ENCODE results near the gene FGF14. TPM values are rescaled to one million over a fixed set of nuclear protein-coding genes. Genes with fewer than 3 reads are reported as not detected.

FGF14 gene
- total RNA-seq, 4 donors from 2014 or later = 0.12 to 3.5 (median 1.3) TPM

DNA sequence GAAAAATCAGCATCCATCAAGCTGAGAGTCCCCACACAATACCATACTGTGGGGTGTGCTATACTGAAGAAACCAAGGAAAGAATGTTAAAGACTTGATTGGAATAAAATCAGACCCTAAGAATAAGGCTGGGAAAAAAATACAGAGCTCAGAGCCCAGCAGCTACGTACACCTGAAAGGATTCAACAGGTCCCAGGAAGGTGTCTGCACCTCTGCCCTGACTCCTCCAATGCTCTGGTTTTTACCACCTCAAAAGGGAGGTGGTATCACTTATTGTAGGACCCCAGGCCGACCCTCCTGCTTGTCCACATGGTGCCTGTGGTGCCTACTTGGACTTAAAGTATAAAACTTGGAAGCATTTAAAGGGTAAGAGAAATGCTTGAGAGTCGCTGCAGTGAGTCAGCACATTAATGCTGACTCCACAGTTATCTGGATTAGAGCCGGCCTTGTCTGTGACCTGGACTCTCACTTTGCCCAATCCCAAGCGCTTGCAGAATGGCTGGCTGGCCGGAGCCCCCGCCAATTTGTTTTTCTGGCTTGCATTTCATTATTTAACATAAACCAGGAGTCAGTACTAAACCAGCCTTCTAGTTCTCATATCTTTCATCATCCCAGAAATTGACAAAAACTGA, 110.1 kb downstream of the FGF14 start:
- TF ChIP-seq, protein P1, sequence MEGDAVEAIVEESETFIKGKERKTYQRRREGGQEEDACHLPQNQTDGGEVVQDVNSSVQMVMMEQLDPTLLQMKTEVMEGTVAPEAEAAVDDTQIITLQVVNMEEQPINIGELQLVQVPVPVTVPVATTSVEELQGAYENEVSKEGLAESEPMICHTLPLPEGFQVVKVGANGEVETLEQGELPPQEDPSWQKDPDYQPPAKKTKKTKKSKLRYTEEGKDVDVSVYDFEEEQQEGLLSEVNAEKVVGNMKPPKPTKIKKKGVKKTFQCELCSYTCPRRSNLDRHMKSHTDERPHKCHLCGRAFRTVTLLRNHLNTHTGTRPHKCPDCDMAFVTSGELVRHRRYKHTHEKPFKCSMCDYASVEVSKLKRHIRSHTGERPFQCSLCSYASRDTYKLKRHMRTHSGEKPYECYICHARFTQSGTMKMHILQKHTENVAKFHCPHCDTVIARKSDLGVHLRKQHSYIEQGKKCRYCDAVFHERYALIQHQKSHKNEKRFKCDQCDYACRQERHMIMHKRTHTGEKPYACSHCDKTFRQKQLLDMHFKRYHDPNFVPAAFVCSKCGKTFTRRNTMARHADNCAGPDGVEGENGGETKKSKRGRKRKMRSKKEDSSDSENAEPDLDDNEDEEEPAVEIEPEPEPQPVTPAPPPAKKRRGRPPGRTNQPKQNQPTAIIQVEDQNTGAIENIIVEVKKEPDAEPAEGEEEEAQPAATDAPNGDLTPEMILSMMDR (IDR thresholded peaks at IDR 0.05) = no peak
- peak; percentile 63 for ATAC-seq (ENCODE audit: low FRiP score)
- DNase-seq (ENCODE audit: low spot score) = no peak

DNA sequence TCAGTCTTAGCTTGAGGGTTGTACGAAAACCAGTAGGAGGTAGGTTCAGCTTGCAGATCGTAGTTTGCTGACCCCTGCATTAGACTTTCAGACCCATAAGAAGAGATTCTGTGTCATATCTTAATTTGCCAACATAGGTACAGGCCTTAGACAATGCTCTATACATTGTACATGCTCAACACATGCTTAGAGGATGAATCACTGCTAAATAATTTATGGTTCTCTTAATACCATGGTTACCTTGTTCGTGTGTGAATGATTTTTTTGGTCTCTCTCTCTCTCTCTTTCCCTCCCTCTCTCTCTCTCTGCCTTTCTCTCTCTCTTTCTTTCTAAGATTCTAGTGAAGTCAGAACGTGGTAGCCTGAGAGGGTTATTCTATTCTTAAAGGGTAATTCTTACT, 112.2 kb downstream of the FGF14 start:
- TF ChIP-seq, protein P1 (IDR thresholded peaks at IDR 0.05) = no peak
- no peak for ATAC-seq (ENCODE audit: low FRiP score)
- no peak for DNase-seq (ENCODE audit: low spot score)

DNA sequence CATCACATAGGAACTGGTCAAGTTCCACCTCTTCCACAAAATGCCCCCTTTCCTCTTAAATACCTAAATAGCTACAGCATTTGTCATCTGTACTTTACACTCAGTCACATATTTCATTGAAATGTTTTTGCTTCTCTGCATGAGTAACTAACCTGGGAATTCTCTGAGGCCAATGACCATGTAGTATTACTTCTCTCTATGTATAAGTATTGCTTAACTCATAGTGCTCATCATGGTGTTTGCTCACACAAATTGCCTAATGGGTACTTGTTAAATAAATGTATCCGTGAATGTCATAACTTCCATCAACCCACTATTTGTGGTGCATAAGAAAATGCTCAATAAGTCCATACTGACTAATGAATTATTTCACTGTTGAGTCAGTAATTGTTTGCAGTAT, 115.5 kb downstream of the FGF14 start:
- TF ChIP-seq, protein P1 (IDR thresholded peaks at IDR 0.05) = no peak
- no peak for DNase-seq (ENCODE audit: low spot score)
- ATAC-seq (ENCODE audit: low FRiP score) = peak; percentile 76

DNA sequence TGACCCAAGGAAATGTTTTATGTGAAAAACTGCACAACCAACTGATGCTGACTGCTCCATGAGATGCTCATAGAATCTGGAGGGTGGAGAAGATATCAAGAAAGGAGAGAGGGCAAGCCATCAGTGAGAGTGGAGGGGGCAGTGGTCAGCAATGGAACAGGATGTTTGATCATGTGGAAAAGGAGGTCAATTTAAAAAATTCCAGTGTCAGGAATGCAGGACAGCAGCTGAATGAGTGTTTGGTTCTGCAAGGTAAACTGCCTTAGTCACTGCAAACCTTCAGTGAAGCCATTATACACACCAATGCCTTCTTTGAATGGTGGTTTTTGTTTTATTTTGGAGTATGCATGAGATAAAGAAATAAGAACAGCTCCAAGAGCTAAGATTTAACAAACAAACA, 121.5 kb downstream of the FGF14 start:
- DNase-seq (ENCODE audit: low spot score) (no peak), ATAC-seq (ENCODE audit: low FRiP score) (no peak)
- TF ChIP-seq, protein P1 (IDR thresholded peaks at IDR 0.05) = no peak

DNA sequence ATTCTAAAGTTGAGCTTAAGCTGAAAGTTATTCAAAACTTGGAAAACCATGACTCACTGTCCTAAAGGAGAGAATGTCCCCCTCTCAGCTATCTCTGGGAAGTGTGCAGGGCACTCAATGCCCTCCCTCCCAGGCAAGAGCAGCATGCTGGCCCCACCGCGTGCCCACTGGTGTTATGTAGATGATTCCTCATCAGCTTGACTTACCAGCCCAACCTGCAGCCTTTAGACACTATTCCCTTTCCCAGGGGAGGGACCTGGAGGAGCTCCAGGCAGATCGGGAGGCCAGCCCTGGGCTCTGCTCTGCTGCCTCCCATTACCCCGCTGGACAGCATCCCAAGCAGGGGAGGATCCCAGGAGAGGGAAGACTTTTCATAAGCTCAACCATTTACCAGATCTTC, 124.6 kb downstream of the FGF14 start:
- TF ChIP-seq, protein P1 (IDR thresholded peaks at IDR 0.05) = no peak
- peak; percentile 70 for ATAC-seq (ENCODE audit: low FRiP score)
- DNase-seq (ENCODE audit: low spot score) = no peak

DNA sequence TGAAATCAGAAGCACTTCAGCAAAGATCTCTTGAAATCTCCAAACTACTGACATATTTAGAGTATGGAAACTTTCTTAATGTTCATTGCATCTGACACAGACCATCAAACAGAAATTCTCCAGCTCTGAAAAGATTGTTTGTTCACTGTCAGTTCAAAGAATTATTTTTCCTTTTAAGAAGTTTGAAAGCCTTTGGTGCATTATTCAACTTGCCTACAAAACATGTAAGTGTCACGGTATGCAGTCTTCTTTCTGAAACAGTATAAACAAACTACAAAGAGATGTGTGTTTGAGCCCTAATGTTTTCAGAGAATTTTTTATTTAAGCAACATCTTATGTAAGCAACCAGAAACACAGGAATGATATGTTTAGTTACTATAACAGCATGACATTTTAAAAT, 125.4 kb downstream of the FGF14 start:
- DNase-seq (ENCODE audit: low spot score) = no peak

DNA sequence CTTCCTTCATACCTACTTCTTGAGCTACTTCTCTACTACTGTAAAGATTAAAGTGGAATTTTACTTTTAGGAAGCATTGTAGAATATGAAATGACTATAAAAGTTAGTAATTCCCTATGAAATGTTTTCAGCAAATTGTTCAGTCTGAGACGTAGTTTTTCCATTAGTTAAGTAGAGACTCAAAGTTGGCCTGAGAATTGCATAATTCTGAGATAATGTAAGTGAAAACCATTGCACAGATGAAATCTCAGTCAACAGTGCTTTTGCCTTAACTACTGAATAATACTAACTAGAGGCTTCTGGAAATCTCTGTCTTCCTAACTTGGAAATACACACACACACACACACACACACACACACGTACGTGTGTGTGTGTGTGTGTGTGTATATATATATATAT, 125.9 kb downstream of the FGF14 start:
- peak; percentile 51 for ATAC-seq (ENCODE audit: low FRiP score)
- DNase-seq (ENCODE audit: low spot score) = no peak
- TF ChIP-seq, protein P1 (IDR thresholded peaks at IDR 0.05) = no peak

More for the DNA sequence above, 125.4 kb downstream of the FGF14 start:
- ATAC-seq (ENCODE audit: low FRiP score) = no peak
- TF ChIP-seq, protein P1 (IDR thresholded peaks at IDR 0.05) = no peak

All from omental fat pad (tissue), 4 donors.